ENCODE results near the gene SLC29A2. TPM values are rescaled to one million over a fixed set of nuclear protein-coding genes. Genes with fewer than 3 reads are reported as not detected.
A peak's percentile ranks its signal among the peaks of the same experiment; 100 is the strongest.

SLC29A2 gene
- total RNA-seq, 4 donors from 2014 or later = 7.5 to 32.4 (median 14.4) TPM

DNA sequence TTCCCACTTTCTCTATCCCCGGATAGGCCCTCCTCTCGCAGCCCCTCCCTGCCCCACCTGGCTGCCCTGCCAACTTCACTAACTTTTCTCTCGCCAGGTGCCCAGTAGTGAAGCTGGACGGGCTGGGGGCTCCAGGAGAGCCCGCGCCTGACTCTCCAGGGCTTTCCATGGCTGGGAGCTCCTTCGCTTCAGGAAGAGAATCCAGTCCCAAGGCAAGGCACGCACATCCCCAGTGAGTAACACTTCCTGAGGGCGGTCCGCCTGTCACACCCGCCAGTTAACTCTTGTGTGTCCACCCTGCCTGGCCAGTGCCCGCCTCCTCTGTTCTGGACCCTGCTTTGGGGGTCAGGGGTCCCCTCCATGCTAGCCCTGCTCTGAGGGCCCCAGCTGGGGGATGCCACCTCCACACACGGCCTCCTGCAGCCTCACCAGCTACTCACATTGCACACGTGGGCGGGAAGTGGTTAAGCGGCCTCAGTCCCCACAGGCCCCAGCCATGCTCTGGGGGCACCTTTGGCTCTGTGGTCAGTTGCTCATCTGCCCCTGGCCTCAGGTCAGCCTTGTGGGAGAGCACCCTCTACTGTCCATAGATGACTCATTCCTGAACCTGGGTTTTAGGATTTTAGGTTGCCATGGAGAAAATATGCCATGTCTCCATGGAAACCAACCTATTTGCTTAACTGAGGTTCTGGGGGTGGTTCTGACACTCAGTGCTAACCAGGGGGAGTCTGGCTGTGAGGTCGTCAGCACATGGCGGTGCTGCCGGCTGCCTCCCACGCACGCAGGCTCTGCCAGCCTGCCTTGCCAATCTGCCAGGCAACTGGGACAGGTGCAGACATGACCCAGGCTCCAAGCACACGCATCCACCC is 35.1 kb downstream of the SLC29A2 start, which contains the start of gene RIN1:
Gene RIN1 (minus strand): TSS at position 201 of the 869 bp plus-strand sequence. CDS start 32 bp downstream, at position 169.
- Histone ChIP-seq H3K4me1 (peaks cover 12 to 26% (median 21%) of the 10 kb centered on the region in 4 donors), H3K27ac (peak within 1 kb of the TSS; percentile 76 to 82 (median 78)), H3K36me3 (peaks cover 0 to 11% (median 4%) of the 10 kb centered on the region in 4 donors), H3K9me3 (no peaks in the 10 kb centered on the region), H3K4me3 (peak within 1 kb of the TSS; percentile 40 to 65 (median 58)), H3K27me3 (no peaks in the 10 kb centered on the region)
- intact Hi-C loops (cut with DNase I; ENCODE audit: low total_unique reads) = no loop called here
- DNase-seq = peak; percentile 71
- 13% methylated on average over 21 of the region's 22 CpGs; no CpG with 5 or more reads in 1 of the 2 donors for WGBS, 2 donors (ENCODE audit: low coverage in 1 of 2)
- TF ChIP-seq, protein P1, sequence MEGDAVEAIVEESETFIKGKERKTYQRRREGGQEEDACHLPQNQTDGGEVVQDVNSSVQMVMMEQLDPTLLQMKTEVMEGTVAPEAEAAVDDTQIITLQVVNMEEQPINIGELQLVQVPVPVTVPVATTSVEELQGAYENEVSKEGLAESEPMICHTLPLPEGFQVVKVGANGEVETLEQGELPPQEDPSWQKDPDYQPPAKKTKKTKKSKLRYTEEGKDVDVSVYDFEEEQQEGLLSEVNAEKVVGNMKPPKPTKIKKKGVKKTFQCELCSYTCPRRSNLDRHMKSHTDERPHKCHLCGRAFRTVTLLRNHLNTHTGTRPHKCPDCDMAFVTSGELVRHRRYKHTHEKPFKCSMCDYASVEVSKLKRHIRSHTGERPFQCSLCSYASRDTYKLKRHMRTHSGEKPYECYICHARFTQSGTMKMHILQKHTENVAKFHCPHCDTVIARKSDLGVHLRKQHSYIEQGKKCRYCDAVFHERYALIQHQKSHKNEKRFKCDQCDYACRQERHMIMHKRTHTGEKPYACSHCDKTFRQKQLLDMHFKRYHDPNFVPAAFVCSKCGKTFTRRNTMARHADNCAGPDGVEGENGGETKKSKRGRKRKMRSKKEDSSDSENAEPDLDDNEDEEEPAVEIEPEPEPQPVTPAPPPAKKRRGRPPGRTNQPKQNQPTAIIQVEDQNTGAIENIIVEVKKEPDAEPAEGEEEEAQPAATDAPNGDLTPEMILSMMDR (IDR thresholded peaks at IDR 0.05) = peak in 3 of 5 experiments; percentile 19 to 24 (median 24)
- TF ChIP-seq EP300 (IDR thresholded peaks at IDR 0.05; ENCODE audit: low read depth) = no peak
- TF ChIP-seq POLR2A (IDR thresholded peaks at IDR 0.05) = peak; percentile 59
- peak; percentile 59 to 76 (median 71) for TF ChIP-seq POLR2AphosphoS5 (IDR thresholded peaks at IDR 0.05)
- in situ Hi-C loops (cut with MboI; ENCODE audit: low pct_ligation_motif_present in 1 of 4, low pct_unique_long_range_greater_than_20kb in 1 of 4, low sequenced_read_pairs in 3 of 4) = no loop called here

DNA sequence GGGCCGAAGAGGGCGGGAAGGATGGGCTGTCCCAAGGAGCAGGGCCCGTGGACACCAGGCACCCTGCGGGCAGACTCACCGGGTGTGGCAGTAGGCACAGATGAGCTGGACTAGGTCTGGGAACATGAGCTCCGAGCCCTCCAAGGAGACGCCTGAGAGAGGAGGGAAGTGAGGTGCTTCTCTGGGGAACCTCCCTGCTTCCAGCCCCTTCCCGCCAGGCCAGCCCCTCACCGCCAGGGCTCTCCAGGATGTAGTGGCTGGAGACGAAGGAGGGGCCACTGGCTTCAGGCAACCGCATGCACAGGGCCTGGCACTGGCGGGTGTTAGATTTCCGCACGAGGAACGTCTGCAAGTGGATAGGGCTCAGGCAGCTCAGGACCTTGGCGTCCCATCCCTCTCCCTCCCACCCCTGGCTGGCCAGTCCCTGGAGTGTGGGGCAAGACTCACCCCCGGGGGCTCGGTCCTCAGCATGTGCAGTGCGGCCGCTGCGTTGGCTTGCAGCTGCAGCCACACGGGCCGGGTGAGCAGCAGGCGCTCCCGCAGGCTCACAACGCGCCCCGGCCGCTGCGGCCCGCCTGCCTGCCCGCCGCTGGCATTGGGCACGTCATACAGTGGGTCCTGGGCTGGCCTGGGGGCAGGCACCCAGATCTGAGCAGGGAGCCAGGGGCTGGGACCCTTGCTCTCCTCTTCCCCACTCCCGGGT is 35.9 kb downstream of the SLC29A2 start:
- Histone ChIP-seq H3K4me3 (peak overlapping the region; percentile 40 to 65 (median 58)), H3K4me1 (peaks cover 12 to 26% (median 21%) of the 10 kb centered on the region in 4 donors), H3K9me3 (no peaks in the 10 kb centered on the region), H3K36me3 (peaks cover 0 to 5% (median under 1%) of the 10 kb centered on the region in 4 donors), H3K27ac (peak overlapping the region; percentile 76 to 82 (median 78)), H3K27me3 (no peaks in the 10 kb centered on the region)
- intact Hi-C loops (cut with DNase I; ENCODE audit: low total_unique reads) (no loop called here), in situ Hi-C loops (cut with MboI; ENCODE audit: low pct_ligation_motif_present in 1 of 4, low pct_unique_long_range_greater_than_20kb in 1 of 4, low sequenced_read_pairs in 3 of 4) (no loop called here)
- WGBS, 2 donors (ENCODE audit: low coverage in 1 of 2) = 15% methylated on average over 32 of the region's 35 CpGs; no CpG with 5 or more reads in 1 of the 2 donors
- TF ChIP-seq POLR2AphosphoS5 (IDR thresholded peaks at IDR 0.05) (no peak), EP300 (IDR thresholded peaks at IDR 0.05; ENCODE audit: low read depth) (no peak), POLR2A (IDR thresholded peaks at IDR 0.05) (no peak)
- TF ChIP-seq, protein P1 (IDR thresholded peaks at IDR 0.05) = no peak
- no peak for DNase-seq

DNA sequence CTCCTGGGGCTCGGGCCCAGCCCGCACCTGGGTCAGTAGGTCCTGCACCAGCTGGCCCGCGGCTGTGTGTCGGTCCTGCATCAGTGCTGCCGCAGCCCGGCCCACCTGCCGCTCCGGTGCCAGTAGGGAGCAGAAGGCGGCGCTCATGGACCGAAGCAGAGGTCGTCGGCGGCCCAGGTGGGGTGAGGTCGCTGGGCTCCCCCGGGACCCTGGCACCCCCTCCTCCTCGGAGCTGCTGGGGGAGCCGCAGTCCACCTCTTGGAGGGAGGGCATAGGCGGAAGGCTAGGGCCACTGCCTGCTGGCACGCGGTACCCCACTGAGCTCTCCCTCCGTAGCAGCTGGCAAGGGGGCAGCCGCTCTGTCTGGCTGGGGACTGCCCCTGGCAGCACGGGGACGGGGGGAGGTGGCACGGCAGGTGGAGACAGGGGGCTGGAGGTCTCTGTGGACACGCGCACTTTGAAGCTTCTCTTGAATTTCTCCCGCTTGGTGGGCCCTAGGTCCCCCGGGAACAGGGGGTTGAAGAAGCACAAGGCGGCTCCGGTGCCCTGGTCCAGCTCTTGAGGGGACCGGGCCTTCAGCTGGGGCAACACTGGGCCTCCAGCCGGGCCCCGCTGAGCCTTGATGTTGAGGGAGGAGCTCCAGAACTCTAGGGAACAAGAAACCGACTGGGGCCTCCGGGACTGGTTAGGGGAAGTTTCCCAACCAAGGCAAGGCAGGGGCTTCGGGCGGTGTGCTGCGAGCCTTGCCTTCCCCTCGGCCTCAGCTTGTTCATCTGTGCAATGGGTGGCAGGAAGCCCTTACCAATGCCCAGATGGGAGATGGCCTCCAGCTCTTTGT is 36.7 kb downstream of the SLC29A2 start:
- Histone ChIP-seq H3K27ac (no peak overlapping the region), H3K9me3 (no peaks in the 10 kb centered on the region), H3K27me3 (no peaks in the 10 kb centered on the region), H3K4me3 (peak overlapping the region in 1 of 4 donors; percentile 65), H3K36me3 (no peaks in the 10 kb centered on the region), H3K4me1 (peaks cover 12 to 26% (median 21%) of the 10 kb centered on the region in 4 donors)
- 85% methylated on average over 34 of the region's 42 CpGs; no CpG with 5 or more reads in 1 of the 2 donors for WGBS, 2 donors (ENCODE audit: low coverage in 1 of 2)
- intact Hi-C loops (cut with DNase I; ENCODE audit: low total_unique reads) = no loop called here
- no peak for TF ChIP-seq POLR2AphosphoS5 (IDR thresholded peaks at IDR 0.05)
- no peak for TF ChIP-seq EP300 (IDR thresholded peaks at IDR 0.05; ENCODE audit: low read depth)
- TF ChIP-seq POLR2A (IDR thresholded peaks at IDR 0.05) = no peak
- TF ChIP-seq, protein P1 (IDR thresholded peaks at IDR 0.05) = no peak
- in situ Hi-C loops (cut with MboI; ENCODE audit: low pct_ligation_motif_present in 1 of 4, low pct_unique_long_range_greater_than_20kb in 1 of 4, low sequenced_read_pairs in 3 of 4) = no loop called here
- DNase-seq = no peak

All from transverse colon (tissue), 4 donors.